Measurements from ENCODE around the gene SIPA1L2. TPM values are rescaled to one million over a fixed set of nuclear protein-coding genes. Genes with fewer than 3 reads are reported as not detected.

Gene SIPA1L2
- 3.2 TPM for total RNA-seq
- 6.4 TPM for polyA plus RNA-seq
- long read RNA-seq, donor 1: 0 reads
- long read RNA-seq, donor 2: 0 reads
- long read RNA-seq, donor 3: 0 reads
- long read RNA-seq, donor 4: 0 reads
- long read RNA-seq, donor 5: 0 reads
- long read RNA-seq, donor 6: 0 reads
- long read RNA-seq, donor 7: 0 reads
- long read RNA-seq, donor 8: 0 reads
- long read RNA-seq, donor 9: 0 reads
- long read RNA-seq, donor 10: 0 reads

- Histone ChIP-seq H3K27me3 (ENCODE audit: control insufficient read depth in 2 of 2, insufficient read depth in 1 of 2, low read length in 1 of 2) (peaks cover 20 to 27% of the 10 kb centered on the region in 2 donors), H3K27ac (ENCODE audit: low read depth in 1 of 2, low read length in 1 of 2) (peak within 1 kb of the TSS; percentile 22 to 55), H3K9me3 (ENCODE audit: control insufficient read depth in 2 of 2, insufficient read depth in 1 of 2, low read length in 1 of 2) (no peaks in the 10 kb centered on the region), H3K4me3 (ENCODE audit: low read length in 2 of 2) (peak within 1 kb of the TSS; percentile 61 to 79), H3K4me1 (ENCODE audit: control insufficient read depth in 2 of 2, insufficient read depth in 2 of 2, low read length in 2 of 2) (peaks cover 4 to 14% of the 10 kb centered on the region in 2 donors), H3K36me3 (ENCODE audit: control insufficient read depth in 2 of 2, insufficient read depth in 2 of 2, low read length in 1 of 2) (no peaks in the 10 kb centered on the region)
- DNase-seq (ENCODE audit: low read depth in 6 of 9, low spot score in 9 of 9): peak; percentile 59 to 95 (median 87)
- WGBS: under 1% methylated on average over 98 of the region's 98 CpGs
Observed at GRCh38 chr1:232630047-232630893, at the start of gene SIPA1L2. TSS of gene SIPA1L2 (minus strand) at chr1:232630133. CDS start at chr1:232515339, 114,794 bp downstream.

DNA sequence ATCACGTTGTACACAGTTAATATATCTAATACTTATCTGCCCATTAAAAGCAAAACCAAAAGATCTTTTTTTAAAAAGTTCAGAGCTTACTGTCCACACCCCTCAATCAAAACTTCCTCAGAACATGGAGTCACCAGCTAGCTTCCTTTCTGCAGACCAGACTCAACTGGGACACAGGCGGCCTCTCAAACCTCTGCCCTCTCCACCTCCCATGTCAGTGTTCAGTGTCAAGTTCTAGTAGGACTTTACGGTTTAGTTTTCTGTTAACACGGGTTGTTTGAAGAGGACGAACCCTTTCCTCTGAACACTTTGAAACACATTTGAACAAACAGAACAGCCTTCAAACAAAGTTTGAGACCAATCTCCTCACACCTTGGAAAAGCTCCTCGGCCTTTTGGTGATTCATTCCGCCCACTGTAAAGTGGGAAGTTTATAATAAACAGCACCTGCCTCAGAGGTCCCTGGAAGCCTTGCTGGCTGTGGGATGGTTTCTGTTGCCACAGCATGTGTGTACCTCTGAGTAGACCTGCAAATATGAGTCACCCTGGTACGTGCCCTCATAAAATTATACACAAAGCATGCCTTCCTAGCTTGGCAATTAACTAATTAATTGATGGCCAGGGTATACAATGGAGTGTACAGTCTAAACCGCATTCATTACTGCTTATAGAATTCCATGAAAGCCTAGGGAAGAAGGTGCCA lies 48.4 kb upstream of the SIPA1L2 start:
- H3K27ac ChIP-seq (ENCODE audit: low read depth in 1 of 2, low read length in 1 of 2): no peak overlapping the region
- no peaks in the 10 kb centered on the region for H3K4me1 ChIP-seq (ENCODE audit: control insufficient read depth in 2 of 2, insufficient read depth in 2 of 2, low read length in 2 of 2)
- no peak for DNase-seq (ENCODE audit: low read depth in 6 of 9, low spot score in 9 of 9)
- no peak overlapping the region for H3K4me3 ChIP-seq (ENCODE audit: low read length in 2 of 2)
- 93% methylated on average over 9 of the region's 9 CpGs for WGBS
- H3K9me3 ChIP-seq (ENCODE audit: control insufficient read depth in 2 of 2, insufficient read depth in 1 of 2, low read length in 1 of 2): no peaks in the 10 kb centered on the region
- H3K27me3 ChIP-seq (ENCODE audit: control insufficient read depth in 2 of 2, insufficient read depth in 1 of 2, low read length in 1 of 2): no peaks in the 10 kb centered on the region
- no peaks in the 10 kb centered on the region for H3K36me3 ChIP-seq (ENCODE audit: control insufficient read depth in 2 of 2, insufficient read depth in 2 of 2, low read length in 1 of 2)

DNA sequence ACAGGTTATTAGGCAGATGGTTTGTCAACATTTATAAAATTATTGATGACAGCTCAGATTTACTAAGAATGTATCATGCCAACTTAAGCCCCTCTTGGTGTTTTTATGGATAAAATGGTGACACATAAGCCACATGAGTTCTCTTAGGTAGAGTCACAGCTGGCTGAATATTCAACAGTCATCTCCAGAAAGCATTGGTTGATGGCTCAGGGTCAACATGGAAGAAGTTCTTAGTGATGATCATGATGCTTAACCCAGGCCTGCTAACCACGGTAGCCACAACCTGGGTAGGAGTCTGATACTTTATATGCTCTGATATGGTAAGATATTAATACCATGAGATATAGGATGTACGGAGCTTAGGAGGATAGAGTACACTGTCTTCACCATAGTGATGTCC lies 46.4 kb upstream of the SIPA1L2 start:
- no peak overlapping the region for H3K4me3 ChIP-seq (ENCODE audit: low read length in 2 of 2)
- H3K9me3 ChIP-seq (ENCODE audit: control insufficient read depth in 2 of 2, insufficient read depth in 1 of 2, low read length in 1 of 2): no peaks in the 10 kb centered on the region
- H3K36me3 ChIP-seq (ENCODE audit: control insufficient read depth in 2 of 2, insufficient read depth in 2 of 2, low read length in 1 of 2): no peaks in the 10 kb centered on the region
- no peaks in the 10 kb centered on the region for H3K27me3 ChIP-seq (ENCODE audit: control insufficient read depth in 2 of 2, insufficient read depth in 1 of 2, low read length in 1 of 2)
- no peaks in the 10 kb centered on the region for H3K4me1 ChIP-seq (ENCODE audit: control insufficient read depth in 2 of 2, insufficient read depth in 2 of 2, low read length in 2 of 2)
- DNase-seq (ENCODE audit: low read depth in 6 of 9, low spot score in 9 of 9): no peak
- 99% methylated on average over 2 of the region's 2 CpGs for WGBS
- H3K27ac ChIP-seq (ENCODE audit: low read depth in 1 of 2, low read length in 1 of 2): no peak overlapping the region

GRCh38 chr1:232675898-232676297 lies 46.0 kb upstream of the SIPA1L2 start:
- H3K36me3 ChIP-seq (ENCODE audit: control insufficient read depth in 2 of 2, insufficient read depth in 2 of 2, low read length in 1 of 2): no peaks in the 10 kb centered on the region
- 96% methylated on average over 1 of the region's 1 CpG for WGBS
- H3K27me3 ChIP-seq (ENCODE audit: control insufficient read depth in 2 of 2, insufficient read depth in 1 of 2, low read length in 1 of 2): no peaks in the 10 kb centered on the region
- no peak overlapping the region for H3K4me3 ChIP-seq (ENCODE audit: low read length in 2 of 2)
- no peak overlapping the region for H3K27ac ChIP-seq (ENCODE audit: low read depth in 1 of 2, low read length in 1 of 2)
- H3K4me1 ChIP-seq (ENCODE audit: control insufficient read depth in 2 of 2, insufficient read depth in 2 of 2, low read length in 2 of 2): no peaks in the 10 kb centered on the region
- DNase-seq (ENCODE audit: low read depth in 6 of 9, low spot score in 9 of 9): no peak
- no peaks in the 10 kb centered on the region for H3K9me3 ChIP-seq (ENCODE audit: control insufficient read depth in 2 of 2, insufficient read depth in 1 of 2, low read length in 1 of 2)

DNA sequence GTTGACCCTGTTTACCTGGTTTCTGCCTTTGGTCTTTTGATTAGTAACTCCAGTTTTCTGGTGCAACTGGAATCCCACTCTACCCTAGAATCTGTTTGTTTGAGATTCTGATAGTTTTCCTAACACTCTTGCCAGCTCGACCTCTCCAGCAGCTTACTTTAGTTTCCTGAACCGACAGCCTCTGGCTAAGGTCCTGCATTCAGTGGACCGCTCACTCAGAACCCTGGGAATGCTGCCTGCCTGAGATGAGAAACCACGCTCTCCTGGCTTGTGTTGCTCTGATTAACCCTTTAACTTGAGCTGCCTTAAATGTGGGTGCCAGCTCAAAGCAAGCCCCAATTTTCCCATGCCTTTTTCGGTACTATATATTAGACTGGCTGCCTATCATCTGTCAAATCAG lies 45.3 kb upstream of the SIPA1L2 start:
- 94% methylated on average over 5 of the region's 5 CpGs for WGBS
- no peak overlapping the region for H3K4me3 ChIP-seq (ENCODE audit: low read length in 2 of 2)
- H3K27ac ChIP-seq (ENCODE audit: low read depth in 1 of 2, low read length in 1 of 2): no peak overlapping the region
- H3K27me3 ChIP-seq (ENCODE audit: control insufficient read depth in 2 of 2, insufficient read depth in 1 of 2, low read length in 1 of 2): no peaks in the 10 kb centered on the region
- no peaks in the 10 kb centered on the region for H3K9me3 ChIP-seq (ENCODE audit: control insufficient read depth in 2 of 2, insufficient read depth in 1 of 2, low read length in 1 of 2)
- H3K4me1 ChIP-seq (ENCODE audit: control insufficient read depth in 2 of 2, insufficient read depth in 2 of 2, low read length in 2 of 2): no peaks in the 10 kb centered on the region
- H3K36me3 ChIP-seq (ENCODE audit: control insufficient read depth in 2 of 2, insufficient read depth in 2 of 2, low read length in 1 of 2): no peaks in the 10 kb centered on the region
- DNase-seq (ENCODE audit: low read depth in 6 of 9, low spot score in 9 of 9): no peak

DNA sequence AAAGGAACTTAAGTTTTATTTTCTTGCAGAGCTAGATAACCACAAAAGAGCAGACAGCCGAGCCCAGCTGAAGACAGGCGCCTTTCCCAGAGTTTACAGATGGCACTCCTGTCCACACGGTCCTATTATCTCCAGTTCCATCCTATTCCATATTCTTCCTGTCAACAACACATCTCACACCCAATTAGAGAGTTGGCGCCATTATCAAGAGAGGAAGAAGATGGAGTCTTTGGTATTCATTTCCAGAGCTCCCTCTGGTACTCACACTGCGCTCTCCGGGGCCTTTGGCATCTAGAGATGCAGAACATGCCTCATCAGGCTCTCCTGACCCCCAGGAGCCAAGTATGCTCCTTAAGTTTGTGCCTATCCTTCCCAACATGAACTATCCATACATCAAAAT lies 43.3 kb upstream of the SIPA1L2 start:
- no peak for DNase-seq (ENCODE audit: low read depth in 6 of 9, low spot score in 9 of 9)
- no peaks in the 10 kb centered on the region for H3K36me3 ChIP-seq (ENCODE audit: control insufficient read depth in 2 of 2, insufficient read depth in 2 of 2, low read length in 1 of 2)
- no peaks in the 10 kb centered on the region for H3K27me3 ChIP-seq (ENCODE audit: control insufficient read depth in 2 of 2, insufficient read depth in 1 of 2, low read length in 1 of 2)
- no peak overlapping the region for H3K27ac ChIP-seq (ENCODE audit: low read depth in 1 of 2, low read length in 1 of 2)
- no peaks in the 10 kb centered on the region for H3K4me1 ChIP-seq (ENCODE audit: control insufficient read depth in 2 of 2, insufficient read depth in 2 of 2, low read length in 2 of 2)
- no peak overlapping the region for H3K4me3 ChIP-seq (ENCODE audit: low read length in 2 of 2)
- WGBS: 84% methylated on average over 6 of the region's 6 CpGs
- no peaks in the 10 kb centered on the region for H3K9me3 ChIP-seq (ENCODE audit: control insufficient read depth in 2 of 2, insufficient read depth in 1 of 2, low read length in 1 of 2)

- no peak for DNase-seq (ENCODE audit: low read depth in 6 of 9, low spot score in 9 of 9)
- Histone ChIP-seq H3K4me3 (ENCODE audit: low read length in 2 of 2) (no peak overlapping the region), H3K36me3 (ENCODE audit: control insufficient read depth in 2 of 2, insufficient read depth in 2 of 2, low read length in 1 of 2) (no peaks in the 10 kb centered on the region), H3K27ac (ENCODE audit: low read depth in 1 of 2, low read length in 1 of 2) (no peak overlapping the region), H3K4me1 (ENCODE audit: control insufficient read depth in 2 of 2, insufficient read depth in 2 of 2, low read length in 2 of 2) (no peaks in the 10 kb centered on the region), H3K9me3 (ENCODE audit: control insufficient read depth in 2 of 2, insufficient read depth in 1 of 2, low read length in 1 of 2) (no peaks in the 10 kb centered on the region), H3K27me3 (ENCODE audit: control insufficient read depth in 2 of 2, insufficient read depth in 1 of 2, low read length in 1 of 2) (no peaks in the 10 kb centered on the region)
- WGBS: 76% methylated on average over 11 of the region's 11 CpGs
Observed at GRCh38 chr1:232669981-232670747, 40.2 kb upstream of the SIPA1L2 start.

- Histone ChIP-seq H3K36me3 (ENCODE audit: control insufficient read depth in 2 of 2, insufficient read depth in 2 of 2, low read length in 1 of 2) (no peaks in the 10 kb centered on the region), H3K27ac (ENCODE audit: low read depth in 1 of 2, low read length in 1 of 2) (no peak overlapping the region), H3K4me3 (ENCODE audit: low read length in 2 of 2) (no peak overlapping the region), H3K27me3 (ENCODE audit: control insufficient read depth in 2 of 2, insufficient read depth in 1 of 2, low read length in 1 of 2) (no peaks in the 10 kb centered on the region), H3K9me3 (ENCODE audit: control insufficient read depth in 2 of 2, insufficient read depth in 1 of 2, low read length in 1 of 2) (no peaks in the 10 kb centered on the region), H3K4me1 (ENCODE audit: control insufficient read depth in 2 of 2, insufficient read depth in 2 of 2, low read length in 2 of 2) (no peaks in the 10 kb centered on the region)
- no peak for DNase-seq (ENCODE audit: low read depth in 6 of 9, low spot score in 9 of 9)
- 37% methylated on average over 4 of the region's 4 CpGs for WGBS
Observed at GRCh38 chr1:232667778-232668165, 37.8 kb upstream of the SIPA1L2 start.

All from thymus (tissue), 14 donors.